ENCODE results near the gene FYCO1. TPM values are rescaled to one million over a fixed set of nuclear protein-coding genes. Genes with fewer than 3 reads are reported as not detected.
"Not testable (repeated sequence)": the region's sequence is repeated elsewhere in the genome, so short reads cannot be mapped to it uniquely, and the experiment has no call there.

FYCO1 gene
- polyA plus RNA-seq (ENCODE audit: insufficient read length in 4 of 4), result 10 to 100 TPM; 17.5 to 22.0 (median 19.2) TPM

- DNase-seq (ENCODE audit: low read depth in 4 of 4, low spot score in 3 of 4), result peak; percentile 71 to 78 (median 73)
These were observed at the start of gene FYCO1 for GRCh38 chr3:45995236-45996192. Gene FYCO1, minus strand, starts transcription at chr3:45995824. Its CDS starts 10,914 bp downstream, at chr3:45984910.

DNA sequence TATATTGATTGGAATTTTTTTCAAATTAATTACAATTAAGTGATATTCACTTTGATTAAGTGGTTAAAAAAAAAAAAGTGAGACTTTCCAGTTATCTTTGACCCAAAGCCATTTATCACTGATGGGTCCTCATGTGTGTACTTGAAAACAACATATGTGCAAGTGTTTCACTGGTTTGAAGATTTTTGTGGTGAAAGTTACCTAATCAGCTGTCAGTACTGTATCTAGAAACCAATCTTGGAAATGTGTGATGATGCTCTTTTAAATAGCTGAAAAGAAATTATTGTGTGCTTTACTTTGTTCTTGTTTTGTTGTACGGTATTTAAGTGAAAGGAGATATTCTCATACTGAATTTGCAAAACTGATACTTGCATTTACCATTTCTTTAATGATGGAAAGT, 43.3 kb upstream of the FYCO1 start:
- DNase-seq (ENCODE audit: low read depth in 4 of 4, low spot score in 3 of 4), result no peak

GRCh38 chr3:46038071-46038470, 42.4 kb upstream of the FYCO1 start:
- not testable (repeated sequence) for DNase-seq (ENCODE audit: low read depth in 4 of 4, low spot score in 3 of 4)

- no peak for DNase-seq (ENCODE audit: low read depth in 4 of 4, low spot score in 3 of 4)
These were observed 40.6 kb upstream of the FYCO1 start for GRCh38 chr3:46036191-46036590.

DNA sequence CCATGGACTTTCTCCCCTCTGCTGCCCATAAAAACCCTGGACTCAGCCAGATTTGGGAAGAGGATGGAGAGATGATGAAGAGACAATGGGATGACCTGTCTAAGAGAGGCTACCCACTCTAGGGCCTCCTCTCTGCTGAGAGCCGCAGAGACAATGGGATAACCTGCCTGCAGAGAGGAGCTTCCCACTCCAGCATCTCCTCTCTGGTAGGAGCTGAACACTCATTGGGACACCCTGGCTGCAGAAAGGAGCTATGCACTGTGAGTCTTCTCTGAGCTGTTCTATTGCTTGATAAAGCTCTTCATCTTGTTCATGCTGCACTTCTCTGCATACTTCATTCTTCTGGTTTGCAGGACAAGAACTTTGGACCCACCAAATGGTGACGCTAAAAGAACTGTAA, 36.1 kb upstream of the FYCO1 start:
- no peak for DNase-seq (ENCODE audit: low read depth in 4 of 4, low spot score in 3 of 4)

GRCh38 chr3:46031269-46031668, 35.6 kb upstream of the FYCO1 start:
- DNase-seq (ENCODE audit: low read depth in 4 of 4, low spot score in 3 of 4), result no peak

DNA sequence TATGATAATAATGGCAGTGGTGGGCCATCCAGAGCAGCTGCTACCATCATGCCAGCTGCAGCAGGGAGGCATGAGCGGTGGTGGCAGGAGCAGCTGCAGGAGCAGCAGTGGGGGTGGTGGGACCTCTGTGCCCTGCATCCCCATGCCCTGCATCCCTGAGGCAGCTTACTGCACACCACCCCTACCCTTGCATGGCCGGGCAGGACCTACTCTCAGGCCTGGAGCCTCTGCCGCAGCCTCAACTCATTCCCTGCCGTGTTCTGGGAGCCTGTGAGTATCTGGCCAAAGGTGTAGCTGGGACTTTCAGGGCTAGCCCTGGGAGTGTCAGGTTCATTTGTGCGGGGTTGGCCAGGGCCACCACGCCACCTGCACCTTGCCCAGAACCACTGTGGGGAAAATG, 35.0 kb upstream of the FYCO1 start:
- no peak for DNase-seq (ENCODE audit: low read depth in 4 of 4, low spot score in 3 of 4)

GRCh38 chr3:46029953-46030543, 34.4 kb upstream of the FYCO1 start:
- DNase-seq (ENCODE audit: low read depth in 4 of 4, low spot score in 3 of 4), result no peak

DNA sequence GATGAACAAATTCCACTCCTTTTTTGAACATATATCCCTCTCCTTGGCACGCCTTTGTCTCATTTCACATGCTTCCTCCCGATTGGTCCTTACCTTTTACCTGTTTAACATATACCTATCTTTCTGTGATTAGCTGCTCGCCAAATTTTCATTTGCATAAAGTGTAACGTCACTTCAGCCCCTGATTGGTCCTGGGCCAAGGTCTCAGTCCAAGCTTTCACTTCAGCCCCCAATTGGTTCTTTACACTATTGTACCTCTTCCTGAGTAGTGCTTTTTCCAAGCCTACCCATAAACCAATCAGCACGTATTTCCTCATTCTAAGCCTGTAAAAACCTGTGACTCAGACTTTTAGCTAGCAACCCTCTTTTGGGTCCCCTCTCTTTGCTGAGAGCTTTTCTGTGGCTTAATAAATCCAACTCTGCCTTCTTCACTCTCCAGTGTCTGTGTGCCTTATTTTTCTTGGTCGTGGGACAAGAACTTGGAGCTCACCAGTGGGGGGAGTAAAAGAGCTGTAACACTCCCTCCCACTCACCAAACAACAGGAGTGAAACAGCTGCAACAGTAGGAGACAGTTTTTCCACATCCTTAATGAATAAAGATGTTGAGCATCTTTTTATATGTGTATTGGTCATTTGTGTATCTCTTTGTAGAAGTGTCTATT, 32.2 kb upstream of the FYCO1 start:
- DNase-seq (ENCODE audit: low read depth in 4 of 4, low spot score in 3 of 4), result no peak

- no peak for DNase-seq (ENCODE audit: low read depth in 4 of 4, low spot score in 3 of 4)
These were observed 31.5 kb upstream of the FYCO1 start, which contains the start of gene XCR1 for GRCh38 chr3:46027021-46027705. Gene XCR1, minus strand, starts transcription at chr3:46027483. Its CDS starts 5,536 bp downstream, at chr3:46021947.

DNA sequence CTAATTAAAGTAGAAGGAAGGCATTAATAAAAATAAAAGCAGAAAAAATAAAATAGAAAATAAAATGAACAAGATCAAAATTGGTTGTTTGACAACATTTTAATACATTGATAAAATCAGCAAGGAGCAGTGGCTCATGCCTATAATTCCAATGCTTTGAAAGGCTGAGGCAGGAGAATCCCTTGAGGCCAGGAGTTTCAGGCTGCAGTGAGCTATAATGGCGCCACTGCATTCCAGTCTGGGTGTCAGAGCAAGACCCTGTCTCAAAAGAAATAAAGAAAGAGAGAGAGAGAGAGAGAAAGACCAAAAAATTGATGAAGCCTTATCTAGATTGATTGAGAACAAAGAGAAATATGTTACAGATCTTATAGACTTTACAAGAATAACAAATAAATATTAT, 29.5 kb upstream of the FYCO1 start:
- DNase-seq (ENCODE audit: low read depth in 4 of 4, low spot score in 3 of 4), result no peak

DNA sequence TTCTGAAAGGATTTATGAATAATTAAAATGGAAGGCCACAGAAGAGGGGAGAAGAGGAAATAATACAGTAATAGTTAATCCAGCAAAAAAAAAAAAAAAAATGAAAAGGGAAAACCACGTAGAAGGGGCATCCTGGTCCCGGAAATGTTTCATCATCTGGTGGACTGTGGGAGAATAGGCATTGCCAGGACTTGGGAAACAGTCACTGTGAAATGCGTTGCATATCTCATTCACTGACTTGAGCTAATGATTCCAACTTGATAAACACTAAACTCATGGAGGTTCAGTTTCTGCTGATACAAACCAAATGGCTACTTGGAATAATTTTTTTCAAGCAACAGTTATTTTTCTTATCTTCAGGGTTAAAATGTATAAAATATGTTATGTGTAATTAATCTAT, 28.5 kb upstream of the FYCO1 start:
- no peak for DNase-seq (ENCODE audit: low read depth in 4 of 4, low spot score in 3 of 4)

DNA sequence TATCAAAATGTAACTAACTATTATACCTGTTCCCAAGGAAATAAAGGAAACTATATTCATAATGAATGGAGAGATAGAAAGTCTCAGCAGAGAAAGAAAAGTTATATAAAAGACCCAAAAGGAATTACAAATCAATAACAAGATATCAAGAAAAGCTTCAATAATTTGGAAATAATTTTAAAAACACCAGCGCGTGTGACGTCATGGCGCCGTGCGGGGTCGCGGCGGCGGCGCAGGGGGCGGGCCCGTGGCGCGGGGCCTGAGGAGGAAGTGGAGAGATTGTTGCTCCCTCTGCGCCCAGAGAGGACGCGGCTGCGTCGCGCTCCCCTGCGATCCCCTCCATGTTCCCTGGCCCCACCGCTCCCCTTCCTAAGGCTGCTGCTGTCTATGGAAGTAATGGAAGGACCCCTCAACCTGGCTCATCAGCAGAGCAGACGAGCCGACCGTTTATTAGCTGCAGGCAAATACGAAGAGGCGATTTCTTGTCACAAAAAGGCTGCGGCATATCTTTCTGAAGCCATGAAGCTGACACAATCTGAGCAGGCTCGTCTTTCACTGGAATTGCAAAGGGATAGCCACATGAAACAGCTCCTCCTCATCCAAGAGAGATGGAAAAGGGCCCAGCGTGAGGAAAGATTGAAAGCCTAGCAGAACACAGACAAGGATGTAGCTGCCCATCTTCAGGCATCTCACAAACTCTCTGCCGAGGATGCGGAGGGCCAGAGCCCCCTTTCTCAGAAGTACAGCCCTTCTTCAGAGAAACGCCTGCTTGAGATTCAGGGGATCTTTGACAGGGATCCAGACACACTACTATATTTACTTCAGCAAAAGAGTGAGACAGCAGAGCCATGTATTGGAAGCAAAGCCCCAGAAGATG, 27.5 kb upstream of the FYCO1 start:
- no peak for DNase-seq (ENCODE audit: low read depth in 4 of 4, low spot score in 3 of 4)

GRCh38 chr3:46021516-46021915, 25.9 kb upstream of the FYCO1 start:
- DNase-seq (ENCODE audit: low read depth in 4 of 4, low spot score in 3 of 4), result no peak

- DNase-seq (ENCODE audit: low read depth in 4 of 4, low spot score in 3 of 4), result no peak
These were observed 25.3 kb upstream of the FYCO1 start for GRCh38 chr3:46020766-46021510.

- no peak for DNase-seq (ENCODE audit: low read depth in 4 of 4, low spot score in 3 of 4)
These were observed 24.1 kb upstream of the FYCO1 start for GRCh38 chr3:46019707-46020106.

- no peak for DNase-seq (ENCODE audit: low read depth in 4 of 4, low spot score in 3 of 4)
These were observed 22.1 kb upstream of the FYCO1 start for GRCh38 chr3:46017720-46018119.

GRCh38 chr3:46013316-46014094, 17.9 kb upstream of the FYCO1 start:
- DNase-seq (ENCODE audit: low read depth in 4 of 4, low spot score in 3 of 4), result no peak
